GM19240 (cell line): Measurements from ENCODE around the gene PTOV1.

Source experiments
- DNase-seq: peaks from one replicate; pipeline ENCODE4 v3.0.0; 2011; ENCODE audit warnings: low spot score; ENCODE audit not compliant: insufficient read length

PTOV1 gene

DNA sequence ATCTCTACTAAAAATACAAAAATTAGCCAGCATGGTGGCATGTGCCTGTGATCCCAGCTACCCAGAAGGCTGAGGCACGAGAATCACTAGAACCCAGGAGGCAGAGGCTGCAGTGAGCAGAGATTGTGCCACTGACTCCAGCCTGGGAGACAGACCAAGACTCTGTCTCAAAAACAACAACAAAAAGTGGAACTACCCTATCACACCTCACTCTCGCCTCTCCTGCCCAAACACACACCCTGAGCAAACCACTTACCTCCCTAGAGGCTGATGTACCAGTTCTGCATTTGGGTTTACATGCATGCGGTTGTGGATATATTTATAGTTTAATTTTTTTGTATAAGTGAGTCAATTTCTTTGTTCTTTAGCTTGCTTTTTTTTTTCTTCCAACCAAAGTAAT lies 7.7 kb upstream of the PTOV1 start:
- DNase-seq: no peak

DNA sequence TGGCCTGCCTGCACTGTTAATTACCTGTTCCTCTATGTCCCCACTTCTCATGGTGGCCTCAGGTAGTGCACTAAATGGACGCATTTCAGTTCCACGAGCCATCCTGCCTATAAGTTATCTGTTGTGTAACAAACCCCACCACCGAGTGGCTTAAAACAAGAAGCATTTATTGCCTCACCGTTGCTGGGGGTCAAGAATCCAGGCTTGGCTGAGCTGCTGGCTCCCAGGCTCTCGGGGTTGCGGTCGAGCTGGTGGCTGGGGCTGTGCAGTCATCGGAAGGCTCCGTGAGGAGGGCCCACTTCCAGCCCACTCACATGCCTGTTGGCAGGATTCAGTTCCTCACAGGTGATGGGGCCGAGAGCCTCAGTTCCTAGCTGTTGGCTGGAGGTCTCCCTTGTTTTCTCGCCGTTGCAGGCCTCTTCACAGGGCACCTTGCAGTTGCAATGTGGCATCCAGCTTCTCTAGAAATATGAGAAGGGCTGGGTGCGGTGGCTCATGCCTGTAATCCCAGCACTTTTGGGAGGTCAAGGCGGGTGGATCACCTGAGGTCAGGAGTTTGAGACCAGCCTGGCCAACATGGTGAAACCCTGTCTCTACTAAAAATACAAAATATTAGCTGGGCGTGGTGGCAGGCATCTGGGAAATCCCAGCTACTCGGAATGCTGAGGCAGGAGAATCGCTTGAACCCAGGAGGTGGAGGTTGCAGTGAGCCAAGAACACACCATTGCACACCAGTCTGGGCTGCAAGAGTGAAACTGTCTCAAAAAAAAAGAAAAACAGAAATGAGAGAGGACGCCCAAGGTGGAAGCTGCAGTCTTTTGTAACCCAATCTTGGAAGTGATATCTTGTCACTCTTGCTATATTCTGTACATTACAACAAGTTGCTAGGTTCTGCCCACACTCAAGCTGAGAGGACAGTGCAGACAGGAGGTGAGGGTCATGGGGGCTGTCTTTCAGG lies 6.5 kb upstream of the PTOV1 start:
- DNase-seq: no peak

DNA sequence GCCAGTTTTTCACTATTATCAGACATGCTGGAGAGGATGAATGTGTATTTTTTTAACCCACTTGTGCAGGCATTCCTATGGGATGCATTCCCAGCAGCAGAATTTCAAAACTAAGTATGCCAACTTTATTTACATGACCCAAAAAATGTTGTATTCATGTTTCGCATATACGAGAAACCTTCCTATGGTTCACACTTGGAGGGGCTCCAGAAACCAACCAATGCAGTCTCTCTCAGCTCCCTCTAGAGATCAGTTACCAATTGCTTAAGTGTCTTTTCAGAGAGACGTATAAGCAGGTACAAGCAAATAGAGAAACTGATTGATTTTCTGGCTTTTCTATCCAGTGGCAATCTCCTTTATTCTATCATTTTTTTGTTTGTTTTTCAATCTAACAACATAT lies 5.5 kb upstream of the PTOV1 start:
- DNase-seq: no peak

DNA sequence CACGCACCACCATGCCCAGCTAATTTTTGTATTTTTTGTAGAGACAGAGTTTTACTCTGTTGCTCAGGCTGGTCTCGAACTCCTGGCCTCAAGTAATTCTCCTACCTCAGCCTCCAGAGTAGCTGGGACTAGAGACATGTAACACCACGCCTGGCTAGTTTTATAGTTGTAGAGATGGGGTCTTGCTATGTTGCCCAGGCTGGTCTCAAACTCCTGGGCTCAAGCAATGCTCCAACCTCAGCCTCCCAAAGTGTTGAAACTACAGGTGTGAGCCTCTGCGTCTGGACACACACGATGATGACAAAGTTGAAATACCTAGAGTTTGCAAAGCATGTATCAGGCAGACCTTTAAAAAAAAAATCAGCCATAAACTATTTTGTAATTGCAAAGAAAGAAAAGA lies 4.6 kb upstream of the PTOV1 start:
- DNase-seq: no peak

DNA sequence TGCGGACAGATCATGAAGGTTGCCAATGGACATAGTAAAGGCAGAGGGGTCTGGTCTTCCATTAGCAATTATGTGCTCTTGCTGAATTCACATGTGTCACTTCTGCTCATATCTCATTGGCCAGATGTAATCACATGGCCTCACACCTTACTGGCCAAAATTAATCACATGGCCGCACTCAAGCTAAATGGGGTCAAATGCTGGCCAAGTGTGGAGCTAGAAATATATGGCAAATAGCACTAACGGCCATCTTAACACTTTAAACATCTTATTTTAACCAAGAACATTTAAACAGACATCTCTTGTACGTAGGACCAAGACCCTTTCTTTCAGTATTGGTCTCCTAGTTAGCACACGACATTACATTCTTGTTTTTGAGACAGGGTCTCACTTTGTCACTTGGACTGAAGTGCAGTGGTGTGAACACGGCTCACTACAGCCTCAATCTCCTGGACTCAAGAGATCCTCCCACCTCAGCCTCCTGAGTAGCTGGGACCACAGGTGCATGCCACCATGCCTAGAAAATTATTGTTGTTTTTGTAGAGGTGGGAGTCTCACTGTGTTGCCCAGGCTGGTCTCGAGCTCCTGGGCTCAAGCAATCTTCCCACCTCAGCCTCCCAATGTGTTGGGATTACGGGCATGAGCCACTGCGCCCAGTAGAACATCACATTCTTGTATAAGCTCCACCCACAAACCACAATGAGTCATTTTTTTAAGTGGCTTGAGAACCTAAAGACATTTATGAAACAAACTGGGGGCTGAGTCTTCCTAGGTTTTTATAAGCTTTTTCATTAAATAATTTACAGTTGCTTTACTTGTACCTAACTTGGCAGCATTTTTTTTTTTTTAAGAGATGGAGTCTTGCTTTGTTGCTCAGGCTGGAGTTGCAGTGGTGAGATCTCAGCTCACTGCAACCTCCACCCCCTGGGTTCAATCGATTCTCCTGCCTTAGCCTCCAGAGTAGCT lies 2.9 kb upstream of the PTOV1 start:
- DNase-seq: no peak

DNA sequence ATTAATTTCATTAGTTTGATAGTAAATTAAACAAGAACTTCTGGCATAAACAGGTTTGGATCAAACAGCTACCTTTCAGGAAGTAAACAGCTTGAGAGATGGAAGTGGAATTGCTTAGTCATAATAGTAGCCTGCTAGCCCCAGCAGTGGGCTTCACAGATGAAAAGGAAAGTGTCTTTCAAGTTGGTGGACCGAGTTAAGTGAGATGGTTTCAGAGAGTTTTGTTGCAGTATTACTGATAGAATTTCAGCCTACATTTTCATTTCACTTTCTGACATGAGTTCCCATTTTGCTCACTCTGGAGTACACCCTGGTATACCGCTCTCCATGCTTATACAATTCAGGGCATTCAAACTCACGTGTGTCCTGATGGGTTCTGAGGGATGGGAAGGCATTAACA lies 2.0 kb upstream of the PTOV1 start:
- DNase-seq: no peak

DNA sequence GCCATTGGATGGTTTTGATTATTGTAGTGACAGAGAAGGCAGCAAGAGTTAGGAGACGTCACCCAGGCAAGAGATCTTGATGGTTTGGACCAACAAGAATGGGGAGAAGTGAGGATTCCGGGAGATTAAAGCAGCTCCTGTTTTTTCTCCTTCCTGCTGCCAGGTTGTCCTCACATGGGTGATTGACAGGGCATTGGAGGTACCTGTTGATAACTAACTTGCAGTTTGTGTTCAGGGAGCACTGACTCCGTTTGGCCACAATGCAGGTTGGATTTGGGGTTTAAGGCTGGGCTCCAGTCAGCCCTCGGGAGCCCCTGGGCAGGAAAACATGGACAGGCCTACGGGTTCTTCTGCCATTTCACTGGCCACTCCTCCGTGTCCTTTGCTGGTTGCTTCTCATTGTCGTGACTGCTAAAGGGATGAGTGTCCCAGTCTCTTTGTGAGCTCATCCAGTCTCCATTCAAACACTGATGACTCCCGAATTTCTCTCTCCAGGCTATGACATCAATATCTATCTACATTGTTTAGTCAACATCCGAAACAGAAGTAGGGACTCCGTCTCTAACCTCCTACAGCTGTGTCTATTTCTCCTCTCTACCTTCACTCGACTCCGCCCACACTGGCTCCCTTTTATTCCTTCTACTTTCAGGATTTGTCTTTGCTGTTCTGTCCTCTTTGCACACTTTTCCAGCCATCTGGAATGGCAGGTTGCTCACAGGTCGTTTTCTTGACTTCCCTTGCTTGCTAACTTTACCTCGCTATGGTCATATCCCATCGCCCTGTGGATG lies 1.3 kb upstream of the PTOV1 start:
- no peak for DNase-seq

DNA sequence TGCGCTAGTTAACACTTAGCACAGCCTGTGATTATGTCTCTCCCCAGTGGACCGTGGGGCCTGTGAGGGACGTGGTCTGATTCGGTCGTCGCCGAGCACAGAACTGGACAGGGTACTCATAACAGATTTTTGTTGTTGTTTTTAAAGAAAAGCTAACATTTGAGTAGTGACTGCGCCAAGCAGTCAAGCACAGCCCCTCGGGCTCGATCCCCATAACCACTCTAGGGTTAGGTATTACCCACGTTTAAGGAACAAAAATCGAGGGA lies 805 bp upstream of the PTOV1 start:
- DNase-seq: no peak

DNA sequence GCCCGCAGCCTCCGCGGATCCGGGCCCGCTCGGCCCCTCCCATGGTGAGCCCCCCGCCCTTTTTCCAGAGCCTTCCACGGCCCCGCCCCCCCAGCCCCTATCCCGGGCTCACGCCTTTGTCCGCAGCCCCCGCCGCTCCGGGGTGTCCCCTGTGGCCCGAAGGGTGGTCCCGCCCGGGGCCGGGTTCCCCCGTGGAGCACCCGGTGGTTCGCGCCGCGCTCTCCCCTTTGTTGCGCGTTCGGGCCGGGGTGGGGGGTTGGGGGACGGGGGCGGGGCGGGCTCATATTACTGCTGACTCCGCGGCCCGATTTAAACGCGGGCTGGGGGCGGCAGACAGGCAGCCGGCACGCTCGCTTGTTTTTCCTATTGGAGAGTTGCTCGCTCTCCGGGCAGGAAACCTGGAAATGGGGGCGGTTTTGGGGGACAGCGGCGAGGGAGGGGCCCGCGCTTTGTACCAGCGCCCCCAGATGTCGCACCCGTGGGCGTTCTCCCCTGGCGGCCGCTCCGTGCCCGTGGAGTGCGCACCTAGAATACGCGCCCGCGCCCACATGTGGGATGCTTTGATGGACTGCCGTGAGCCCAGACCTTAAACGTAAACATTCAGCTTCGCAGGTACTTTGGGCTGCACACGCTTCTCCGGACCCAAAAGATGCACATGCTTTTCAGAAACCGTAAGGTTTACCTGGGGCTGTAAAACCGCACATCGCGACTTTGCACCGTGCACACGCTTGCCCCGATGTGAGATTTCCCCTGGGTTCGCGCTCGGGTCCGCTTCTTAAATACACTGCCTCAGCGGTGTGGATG lies 699 bp downstream of the PTOV1 start:
- no peak for DNase-seq

DNA sequence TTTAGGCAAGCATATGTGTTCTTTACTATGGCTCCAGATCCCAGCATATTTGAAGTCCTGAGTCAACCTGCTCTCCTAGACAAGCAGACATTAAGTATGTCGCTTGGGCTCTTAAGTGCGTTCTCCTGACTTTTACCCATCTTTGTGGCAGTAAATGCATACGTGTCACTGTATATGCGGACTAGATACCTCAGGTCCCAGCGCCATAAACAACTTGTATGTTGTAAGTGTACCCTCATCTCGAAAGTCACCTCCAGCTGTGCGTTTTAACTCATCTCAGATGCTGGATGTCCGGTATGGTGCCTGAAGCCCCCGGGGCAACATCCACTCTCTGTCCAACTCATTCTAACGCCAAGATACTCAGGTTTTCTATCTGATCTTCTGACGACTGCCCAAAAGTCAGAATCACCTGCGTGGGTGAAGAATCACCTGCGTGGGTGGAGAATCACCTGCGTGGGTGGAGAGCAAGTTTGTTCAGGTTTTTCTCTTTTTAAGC lies 1.7 kb downstream of the PTOV1 start:
- no peak for DNase-seq

DNA sequence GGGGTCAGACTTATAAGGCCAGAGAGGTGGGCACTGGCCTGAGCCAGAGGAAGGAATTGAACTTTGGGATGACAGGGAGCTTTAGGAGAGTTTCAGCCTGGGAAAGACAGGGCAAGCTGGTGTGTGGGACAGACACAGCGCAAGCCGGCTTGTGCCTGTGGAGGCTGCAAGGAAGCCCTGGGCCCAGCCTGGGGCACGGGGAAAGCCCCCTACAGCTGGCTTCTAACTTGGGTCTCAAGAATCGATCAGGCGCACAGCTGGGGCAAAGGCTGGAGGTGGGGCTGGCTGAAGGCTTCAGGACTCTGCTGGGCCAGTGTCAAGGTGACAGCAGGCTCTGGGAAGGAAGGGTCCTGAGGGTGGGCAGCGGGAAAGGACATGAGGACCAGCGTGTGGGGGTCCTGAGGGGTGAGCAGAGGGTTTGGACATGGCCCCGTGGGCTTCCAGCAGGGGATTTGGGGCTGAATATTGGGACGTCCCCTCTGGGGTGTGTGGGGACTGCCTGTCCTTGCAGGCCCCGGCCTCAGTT lies 3.0 kb downstream of the PTOV1 start:
- no peak for DNase-seq

DNA sequence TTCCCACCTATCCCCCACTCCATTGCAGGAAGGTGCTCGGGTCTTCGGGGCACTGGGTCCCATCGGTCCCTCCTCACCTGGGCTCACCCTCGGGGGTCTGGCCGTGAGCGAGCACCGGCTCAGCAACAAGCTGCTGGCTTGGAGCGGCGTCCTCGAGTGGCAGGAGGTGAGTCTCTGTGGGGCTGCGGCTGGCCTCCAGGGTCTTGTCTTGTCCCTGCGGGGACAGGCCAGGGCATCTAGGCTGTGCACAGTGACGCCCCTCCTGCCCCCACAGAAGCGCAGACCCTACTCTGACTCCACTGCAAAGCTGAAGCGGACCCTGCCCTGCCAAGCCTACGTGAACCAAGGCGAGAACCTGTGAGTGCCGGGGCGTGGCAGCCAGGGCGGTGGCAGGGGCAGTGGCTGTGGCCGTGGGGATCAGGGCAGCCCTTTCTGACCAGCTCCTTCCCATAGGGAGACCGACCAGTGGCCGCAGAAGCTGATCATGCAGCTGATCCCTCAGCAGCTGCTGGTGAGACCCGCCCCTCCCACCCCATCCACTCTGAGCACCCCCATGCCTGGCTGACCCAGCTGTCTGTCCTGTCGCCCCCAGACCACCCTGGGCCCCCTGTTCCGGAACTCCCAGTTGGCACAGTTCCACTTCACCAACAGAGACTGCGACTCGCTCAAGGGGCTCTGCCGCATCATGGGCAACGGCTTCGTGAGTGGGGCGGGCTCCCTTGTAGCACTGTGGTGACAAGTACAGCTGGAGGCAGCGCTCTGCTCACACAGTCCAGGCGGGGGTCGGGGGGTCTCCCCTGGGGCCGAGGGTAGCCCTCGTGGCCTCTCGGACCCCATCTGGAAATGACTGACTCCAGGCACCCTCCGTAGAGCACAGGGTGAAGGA lies 3.7 kb downstream of the PTOV1 start:
- no peak for DNase-seq

DNA sequence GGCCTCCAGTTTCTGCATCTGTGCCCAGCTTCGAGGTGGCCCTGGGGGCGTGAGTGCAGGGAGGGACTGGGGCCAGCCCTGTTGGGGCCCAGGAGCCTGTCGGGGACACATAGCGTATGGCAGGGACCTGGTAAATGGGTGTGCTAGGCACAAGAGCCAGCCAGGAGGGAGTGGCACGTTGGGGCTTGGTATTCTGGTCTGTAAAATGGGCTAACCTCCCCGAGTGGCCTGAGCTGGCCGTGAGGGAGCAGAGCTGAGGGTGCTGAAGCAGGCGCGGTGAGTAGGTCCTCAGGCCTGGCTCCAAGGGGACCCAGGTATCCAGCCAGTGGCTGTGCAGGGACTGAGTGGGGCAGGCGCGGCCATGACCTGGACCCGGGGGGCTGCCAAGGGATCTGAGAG lies 4.3 kb downstream of the PTOV1 start:
- no peak for DNase-seq

DNA sequence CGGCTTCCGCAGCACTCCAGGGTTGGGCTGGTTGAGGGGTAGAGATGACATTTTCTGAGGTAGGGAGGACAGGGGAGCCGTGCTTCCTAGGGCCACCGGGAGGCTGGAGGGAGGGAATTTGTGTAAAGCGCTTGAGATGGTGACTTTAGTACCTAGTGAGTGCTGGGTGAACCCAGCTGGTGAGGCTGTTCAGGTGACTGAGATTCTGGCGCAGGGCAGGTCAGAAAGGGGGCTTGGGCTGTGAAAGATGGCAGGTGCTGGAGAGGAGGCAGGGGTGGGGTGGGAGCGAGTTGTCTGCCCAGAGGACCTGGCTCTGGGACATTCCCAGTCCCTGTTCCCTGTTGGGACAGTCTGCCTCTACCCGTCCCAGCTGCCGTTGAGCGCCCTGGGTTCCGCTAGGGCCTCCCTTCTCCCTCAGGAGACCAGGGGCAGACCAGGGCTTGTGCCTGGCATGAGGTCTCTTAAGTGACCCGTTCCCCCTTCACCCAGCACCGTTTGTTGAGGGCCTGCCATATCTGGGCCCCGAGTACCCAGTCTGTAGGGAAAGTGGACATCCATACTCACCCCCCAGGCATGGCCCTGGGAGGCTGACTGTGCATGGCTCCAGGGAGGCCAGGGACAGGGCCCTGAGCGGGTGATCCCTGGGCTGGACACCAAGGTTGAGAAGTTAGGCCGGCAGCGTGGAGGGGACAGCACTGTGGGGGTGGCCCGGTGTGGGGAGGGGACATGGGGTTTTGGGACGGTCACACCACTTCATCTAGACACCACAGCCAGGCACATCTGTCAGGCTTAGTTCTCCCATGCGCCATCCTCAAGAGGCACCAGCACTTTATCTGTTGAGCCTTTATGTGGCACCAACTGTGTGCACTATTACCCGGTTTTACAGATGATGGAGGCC lies 5.0 kb downstream of the PTOV1 start:
- DNase-seq: no peak

DNA sequence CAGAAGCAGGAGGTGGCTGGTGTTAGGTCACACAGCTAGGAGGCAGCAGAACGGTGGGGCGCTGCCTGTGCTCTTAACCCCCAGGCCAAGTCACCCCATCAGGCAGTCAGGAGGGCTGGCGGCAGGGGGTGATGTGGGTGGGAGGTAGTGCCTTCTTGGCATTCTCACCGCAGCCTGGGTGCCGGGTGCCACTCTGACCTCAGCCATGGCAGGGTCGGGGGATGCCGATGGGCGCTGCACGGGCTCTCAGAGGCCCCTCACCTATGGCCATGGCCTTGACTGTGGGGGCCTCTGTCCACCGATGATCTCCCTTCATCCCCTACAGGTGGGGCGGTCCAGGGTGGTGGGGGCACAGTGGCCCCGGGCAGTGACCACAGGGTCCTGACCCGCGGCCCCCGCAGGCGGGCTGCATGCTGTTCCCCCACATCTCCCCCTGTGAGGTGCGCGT lies 5.6 kb downstream of the PTOV1 start:
- no peak for DNase-seq

DNA sequence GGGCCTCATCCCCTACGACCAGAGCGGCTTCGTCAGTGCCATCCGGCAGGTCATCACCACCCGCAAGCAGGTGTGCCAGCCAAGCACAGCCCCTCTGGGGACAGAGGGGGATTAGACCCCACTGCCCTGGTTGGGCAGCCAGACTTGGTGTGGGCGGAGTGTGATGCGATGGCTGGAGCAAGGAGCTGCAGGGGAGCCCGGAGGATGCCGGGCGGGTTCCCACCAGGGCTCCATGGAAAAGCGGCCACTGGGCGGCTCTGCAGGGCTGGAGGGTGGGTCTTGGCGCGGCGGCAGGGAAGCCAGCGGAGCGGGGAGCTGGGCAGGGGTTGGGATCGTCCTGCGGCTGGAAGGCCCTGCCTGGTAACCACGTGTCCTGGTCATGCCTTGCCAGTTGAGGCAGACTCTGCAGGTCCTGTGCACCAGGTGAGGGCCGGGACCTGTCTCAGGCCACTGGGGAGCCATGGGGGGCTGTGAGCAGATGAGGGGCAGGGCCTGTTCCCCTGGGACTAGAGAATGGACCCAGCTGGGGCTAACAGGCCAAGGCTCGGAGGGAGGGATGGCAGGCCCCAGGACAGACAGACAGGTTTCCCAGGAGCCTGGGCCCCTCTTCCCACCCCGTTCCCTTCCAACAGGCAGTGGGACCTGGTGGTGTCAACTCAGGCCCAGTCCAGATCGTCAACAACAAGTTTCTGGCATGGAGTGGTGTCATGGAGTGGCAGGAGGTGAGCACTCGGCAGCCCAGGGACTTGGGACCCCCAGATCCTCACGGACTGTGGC lies 6.3 kb downstream of the PTOV1 start:
- no peak for DNase-seq

DNA sequence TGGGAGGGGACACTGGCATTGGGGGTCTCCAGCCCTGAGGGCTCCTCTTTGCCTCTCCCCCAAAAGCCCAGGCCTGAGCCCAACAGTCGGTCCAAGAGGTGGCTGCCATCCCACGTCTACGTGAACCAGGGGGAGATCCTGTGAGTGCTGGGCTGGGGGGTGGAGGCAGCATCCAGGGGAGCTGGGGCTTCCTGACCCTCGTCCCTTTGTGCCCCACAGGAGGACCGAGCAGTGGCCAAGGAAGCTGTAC lies 6.8 kb downstream of the PTOV1 start:
- DNase-seq: no peak
